ENCODE results near the gene TCERG1L. TPM values are rescaled to one million over a fixed set of nuclear protein-coding genes. Genes with fewer than 3 reads are reported as not detected.

Gene TCERG1L
- total RNA-seq, 1 donor from 2014 or later, result 2.7 TPM

DNA sequence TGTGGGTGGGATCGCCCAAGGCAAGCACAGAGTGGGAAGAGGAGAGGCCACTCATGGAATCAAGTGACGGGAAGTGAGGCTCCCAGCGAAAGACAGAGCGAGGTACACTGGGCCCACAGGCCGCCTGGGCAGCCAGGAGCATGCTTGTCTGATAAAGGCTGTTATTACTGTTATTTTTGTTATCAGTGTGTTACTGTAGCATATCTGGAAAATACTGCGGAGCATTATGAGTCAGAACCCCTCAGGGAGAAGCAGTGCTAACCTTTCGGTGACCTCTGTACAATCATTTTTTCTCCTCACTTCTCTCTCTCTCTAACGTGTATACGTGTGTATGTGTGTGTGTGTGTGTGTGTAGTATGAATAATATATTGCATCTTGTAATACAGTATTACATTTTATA is 3.8 kb upstream of the TCERG1L start:
- Mint-ChIP-seq H3K4me3 (no peak overlapping the region), H3K36me3 (no peaks in the 10 kb centered on the region), H3K4me1 (ENCODE audit: unreplicated experiment) (peaks cover 18% of the 10 kb centered on the region), H3K27me3 (peaks cover 48% of the 10 kb centered on the region), H3K27ac (no peak overlapping the region), H3K9me3 (no peaks in the 10 kb centered on the region)
- DNase-seq (ENCODE audit: extremely low spot score, unreplicated experiment), result no peak
- TF ChIP-seq, protein P1, sequence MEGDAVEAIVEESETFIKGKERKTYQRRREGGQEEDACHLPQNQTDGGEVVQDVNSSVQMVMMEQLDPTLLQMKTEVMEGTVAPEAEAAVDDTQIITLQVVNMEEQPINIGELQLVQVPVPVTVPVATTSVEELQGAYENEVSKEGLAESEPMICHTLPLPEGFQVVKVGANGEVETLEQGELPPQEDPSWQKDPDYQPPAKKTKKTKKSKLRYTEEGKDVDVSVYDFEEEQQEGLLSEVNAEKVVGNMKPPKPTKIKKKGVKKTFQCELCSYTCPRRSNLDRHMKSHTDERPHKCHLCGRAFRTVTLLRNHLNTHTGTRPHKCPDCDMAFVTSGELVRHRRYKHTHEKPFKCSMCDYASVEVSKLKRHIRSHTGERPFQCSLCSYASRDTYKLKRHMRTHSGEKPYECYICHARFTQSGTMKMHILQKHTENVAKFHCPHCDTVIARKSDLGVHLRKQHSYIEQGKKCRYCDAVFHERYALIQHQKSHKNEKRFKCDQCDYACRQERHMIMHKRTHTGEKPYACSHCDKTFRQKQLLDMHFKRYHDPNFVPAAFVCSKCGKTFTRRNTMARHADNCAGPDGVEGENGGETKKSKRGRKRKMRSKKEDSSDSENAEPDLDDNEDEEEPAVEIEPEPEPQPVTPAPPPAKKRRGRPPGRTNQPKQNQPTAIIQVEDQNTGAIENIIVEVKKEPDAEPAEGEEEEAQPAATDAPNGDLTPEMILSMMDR (conservative IDR thresholded peaks at IDR 0.05), result no peak

DNA sequence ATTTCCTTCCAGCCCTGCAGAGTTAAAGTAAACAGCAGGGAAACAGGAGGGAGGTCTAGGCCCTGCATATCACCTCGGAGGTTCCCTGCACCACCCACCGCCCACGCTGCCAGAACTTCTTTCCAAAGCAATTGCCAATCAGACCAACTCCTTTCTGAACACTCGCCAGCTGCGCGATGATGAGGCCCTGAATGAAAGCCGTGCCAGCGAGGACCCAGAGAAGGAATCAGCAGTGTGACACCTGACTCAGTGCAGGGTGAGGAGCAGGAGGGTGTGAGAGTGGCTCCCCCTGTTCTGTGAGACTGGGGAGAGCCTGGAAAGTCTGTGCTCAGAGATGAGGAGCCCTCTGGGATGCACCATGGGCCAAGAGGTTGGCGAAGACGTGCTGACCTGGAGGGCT is 3.3 kb upstream of the TCERG1L start:
- H3K27me3 Mint-ChIP-seq, result peaks cover 48% of the 10 kb centered on the region
- TF ChIP-seq, protein P1 (conservative IDR thresholded peaks at IDR 0.05), result no peak

DNA sequence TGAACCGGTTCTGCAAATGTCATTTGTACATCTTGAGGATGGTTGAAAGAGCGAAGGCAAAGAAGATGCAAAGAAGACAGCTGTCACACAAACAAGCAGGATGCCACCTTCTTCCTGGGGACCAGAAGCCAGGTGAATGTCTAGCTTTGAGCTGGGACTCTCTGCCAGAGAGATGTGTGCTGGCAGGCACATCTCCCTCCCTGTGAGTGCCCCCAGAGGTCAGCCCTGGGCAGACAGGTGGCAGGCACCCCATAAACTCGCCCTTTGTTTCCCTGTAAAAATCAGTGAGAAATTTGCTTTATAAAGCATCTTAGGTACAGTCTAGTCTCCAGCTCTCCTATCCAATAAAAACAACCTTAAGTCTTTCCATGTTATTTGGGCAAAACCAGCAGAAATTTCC is 2.6 kb upstream of the TCERG1L start:
- H3K27ac Mint-ChIP-seq, result no peak overlapping the region
- TF ChIP-seq, protein P1 (conservative IDR thresholded peaks at IDR 0.05), result no peak
- peaks cover 20% of the 10 kb centered on the region for H3K4me1 Mint-ChIP-seq (ENCODE audit: unreplicated experiment)
- peaks cover 50% of the 10 kb centered on the region for H3K27me3 Mint-ChIP-seq
- H3K36me3 Mint-ChIP-seq, result no peaks in the 10 kb centered on the region
- no peak overlapping the region for H3K4me3 Mint-ChIP-seq
- H3K9me3 Mint-ChIP-seq, result no peaks in the 10 kb centered on the region
- DNase-seq (ENCODE audit: extremely low spot score, unreplicated experiment), result no peak

More for the DNA sequence above, 3.3 kb upstream of the TCERG1L start:
- H3K27ac Mint-ChIP-seq, result no peak overlapping the region
- DNase-seq (ENCODE audit: extremely low spot score, unreplicated experiment), result no peak
- H3K36me3 Mint-ChIP-seq, result no peaks in the 10 kb centered on the region
- H3K9me3 Mint-ChIP-seq, result no peaks in the 10 kb centered on the region
- no peak overlapping the region for H3K4me3 Mint-ChIP-seq
- H3K4me1 Mint-ChIP-seq (ENCODE audit: unreplicated experiment), result peaks cover 20% of the 10 kb centered on the region

DNA sequence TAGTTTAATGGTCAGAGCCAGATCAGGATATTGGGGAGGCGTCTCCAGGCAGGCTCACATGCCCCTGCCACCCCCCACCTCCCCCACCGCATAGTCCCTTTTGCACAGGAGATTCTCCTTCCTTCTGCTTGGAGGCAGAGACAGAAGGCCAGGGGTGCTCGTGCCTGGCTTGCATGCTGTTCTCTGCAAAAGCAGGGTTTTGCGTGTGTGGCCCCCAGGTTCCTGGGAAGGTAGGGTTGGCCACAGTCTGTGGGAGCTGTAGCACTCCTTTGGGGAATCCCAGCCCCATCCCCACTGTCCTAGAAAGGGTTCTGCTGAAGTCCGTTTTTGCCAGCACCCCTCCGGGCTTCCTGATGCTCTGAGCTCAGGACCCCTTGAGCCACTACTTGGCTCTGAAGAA is 1.9 kb upstream of the TCERG1L start:
- DNase-seq (ENCODE audit: extremely low spot score, unreplicated experiment), result no peak
- TF ChIP-seq, protein P1 (conservative IDR thresholded peaks at IDR 0.05), result no peak
- Mint-ChIP-seq H3K4me1 (ENCODE audit: unreplicated experiment) (peaks cover 20% of the 10 kb centered on the region), H3K27ac (peak overlapping the region; percentile 2), H3K4me3 (peak overlapping the region; percentile 76), H3K36me3 (no peaks in the 10 kb centered on the region), H3K9me3 (no peaks in the 10 kb centered on the region), H3K27me3 (peaks cover 50% of the 10 kb centered on the region)

GRCh38 chr10:131312478-131312836 is 936 bp upstream of the TCERG1L start:
- H3K4me1 Mint-ChIP-seq (ENCODE audit: unreplicated experiment), result peaks cover 20% of the 10 kb centered on the region
- H3K27ac Mint-ChIP-seq, result no peak overlapping the region
- DNase-seq (ENCODE audit: extremely low spot score, unreplicated experiment), result peak; percentile 83
- no peaks in the 10 kb centered on the region for H3K9me3 Mint-ChIP-seq
- peak overlapping the region; percentile 76 for H3K4me3 Mint-ChIP-seq
- TF ChIP-seq, protein P1 (conservative IDR thresholded peaks at IDR 0.05), result peak; percentile 89
- peaks cover 51% of the 10 kb centered on the region for H3K27me3 Mint-ChIP-seq
- H3K36me3 Mint-ChIP-seq, result no peaks in the 10 kb centered on the region

- H3K27me3 Mint-ChIP-seq, result peaks cover 48% of the 10 kb centered on the region
- TF ChIP-seq, protein P1 (conservative IDR thresholded peaks at IDR 0.05), result no peak
- H3K4me3 Mint-ChIP-seq, result no peak overlapping the region
- no peak overlapping the region for H3K27ac Mint-ChIP-seq
- H3K9me3 Mint-ChIP-seq, result no peaks in the 10 kb centered on the region
- H3K4me1 Mint-ChIP-seq (ENCODE audit: unreplicated experiment), result peaks cover 17% of the 10 kb centered on the region
- DNase-seq (ENCODE audit: extremely low spot score, unreplicated experiment), result no peak
- H3K36me3 Mint-ChIP-seq, result no peaks in the 10 kb centered on the region
These were observed 190 bp downstream of the TCERG1L start for GRCh38 chr10:131311402-131311660.

All from type B pancreatic cell (in vitro differentiated cells).